Measurements from ENCODE around the gene PCSK7. TPM values are rescaled to one million over a fixed set of nuclear protein-coding genes. Genes with fewer than 3 reads are reported as not detected.

The PCSK7 gene
- total and polyA plus RNA-seq, 12 donors = 20.5 to 47.0 (median 28.2) TPM

DNA sequence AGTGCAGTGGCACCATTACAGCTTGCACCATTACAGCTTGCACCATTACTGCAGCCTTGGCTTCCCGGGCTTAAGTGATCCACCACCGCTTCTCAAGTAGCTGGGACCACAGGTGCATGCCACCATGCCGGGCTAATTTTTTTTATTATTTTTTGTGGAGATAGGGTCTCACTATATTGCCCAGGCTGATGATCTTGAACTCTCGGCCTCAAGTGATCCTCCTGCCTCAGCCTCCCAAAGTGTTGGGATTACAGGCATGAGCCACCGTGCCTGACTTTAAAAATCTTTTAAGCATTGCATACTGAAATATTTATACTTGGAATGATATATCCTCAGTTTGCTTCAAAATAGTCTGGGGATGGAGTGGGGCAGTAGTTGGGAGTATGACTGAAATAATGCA, 77.4 kb downstream of the PCSK7 start:
- Histone ChIP-seq H3K36me3 (peaks cover 0 to 92% (median 17%) of the 10 kb centered on the region in 9 donors), H3K27ac (no peak overlapping the region), H3K27me3 (no peaks in the 10 kb centered on the region), H3K4me3 (no peak overlapping the region), H3K9me3 (no peaks in the 10 kb centered on the region), H3K4me1 (peaks cover 9 to 77% (median 48%) of the 10 kb centered on the region in 9 donors)
- intact Hi-C loops (cut with DNase I) = no loop called here
- DNase-seq (no peak), ATAC-seq (no peak)
- TF ChIP-seq, protein P1, sequence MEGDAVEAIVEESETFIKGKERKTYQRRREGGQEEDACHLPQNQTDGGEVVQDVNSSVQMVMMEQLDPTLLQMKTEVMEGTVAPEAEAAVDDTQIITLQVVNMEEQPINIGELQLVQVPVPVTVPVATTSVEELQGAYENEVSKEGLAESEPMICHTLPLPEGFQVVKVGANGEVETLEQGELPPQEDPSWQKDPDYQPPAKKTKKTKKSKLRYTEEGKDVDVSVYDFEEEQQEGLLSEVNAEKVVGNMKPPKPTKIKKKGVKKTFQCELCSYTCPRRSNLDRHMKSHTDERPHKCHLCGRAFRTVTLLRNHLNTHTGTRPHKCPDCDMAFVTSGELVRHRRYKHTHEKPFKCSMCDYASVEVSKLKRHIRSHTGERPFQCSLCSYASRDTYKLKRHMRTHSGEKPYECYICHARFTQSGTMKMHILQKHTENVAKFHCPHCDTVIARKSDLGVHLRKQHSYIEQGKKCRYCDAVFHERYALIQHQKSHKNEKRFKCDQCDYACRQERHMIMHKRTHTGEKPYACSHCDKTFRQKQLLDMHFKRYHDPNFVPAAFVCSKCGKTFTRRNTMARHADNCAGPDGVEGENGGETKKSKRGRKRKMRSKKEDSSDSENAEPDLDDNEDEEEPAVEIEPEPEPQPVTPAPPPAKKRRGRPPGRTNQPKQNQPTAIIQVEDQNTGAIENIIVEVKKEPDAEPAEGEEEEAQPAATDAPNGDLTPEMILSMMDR (IDR thresholded peaks at IDR 0.05) = no peak
- WGBS, 2 donors = 95 to 98% methylated on average over 5 of the region's 5 CpGs

Other genes starting within 250 kb of the PCSK7 start
- gene SIK3, start 133.6 kb downstream of the PCSK7 start, total RNA-seq = 10 to 100 TPM; 27.8 to 47.3 (median 39.3) TPM
- 10 to 100 TPM in 1 of 2 donors, 1 to 10 TPM in 1; 9.9 to 15.1 TPM for gene SIK3, start 133.6 kb downstream of the PCSK7 start, polyA plus RNA-seq
- 10 to 100 TPM; 48.8 to 71.5 (median 64.2) TPM for gene PAFAH1B2, start 87.8 kb downstream of the PCSK7 start, total RNA-seq
- 10 to 100 TPM; 18.7 to 21.6 TPM for gene PAFAH1B2, start 87.8 kb downstream of the PCSK7 start, polyA plus RNA-seq
- gene SIDT2, start 53.3 kb downstream of the PCSK7 start, total RNA-seq = 10 to 100 TPM; 16.2 to 33.6 (median 22.0) TPM
- gene SIDT2, start 53.3 kb downstream of the PCSK7 start, polyA plus RNA-seq = 10 to 100 TPM; 13.0 to 28.1 TPM
- gene TAGLN, start 32.7 kb downstream of the PCSK7 start, total RNA-seq = 100 to 1,000 TPM in 5 of 10 donors, 10 to 100 TPM in 5; 71.7 to 215 (median 99.9) TPM
- gene TAGLN, start 32.7 kb downstream of the PCSK7 start, polyA plus RNA-seq = 100 to 1,000 TPM; 319 to 883 TPM
- 10 to 100 TPM; 20.3 to 33.5 (median 27.6) TPM for gene RNF214, start 598 bp upstream of the PCSK7 start, total RNA-seq
- 1 to 10 TPM; 7.3 to 7.7 TPM for gene RNF214, start 598 bp upstream of the PCSK7 start, polyA plus RNA-seq
- gene BACE1-AS, start 59.3 kb upstream of the PCSK7 start, total RNA-seq = 10 to 100 TPM in 8 of 10 donors, 1 to 10 TPM in 2; 8.5 to 16.9 (median 11.9) TPM
- 10 to 100 TPM in 1 of 2 donors, 1 to 10 TPM in 1; 3.9 to 20.0 TPM for gene BACE1-AS, start 59.3 kb upstream of the PCSK7 start, polyA plus RNA-seq
- 10 to 100 TPM; 10.8 to 18.7 (median 15.1) TPM for gene BACE1, start 84.2 kb upstream of the PCSK7 start, total RNA-seq
- 1 to 10 TPM; 4.6 to 7.8 TPM for gene BACE1, start 84.2 kb upstream of the PCSK7 start, polyA plus RNA-seq
- gene CEP164, start 95.8 kb upstream of the PCSK7 start, total RNA-seq = 1 to 10 TPM; 3.5 to 10.0 (median 6.6) TPM
- 10 to 100 TPM in 1 of 2 donors, 1 to 10 TPM in 1; 3.8 to 17.9 TPM for gene CEP164, start 95.8 kb upstream of the PCSK7 start, polyA plus RNA-seq